Bone marrow (tissue), 2 donors: Measurements from ENCODE around the gene WDR35.

ENCODE experiments used
- DNase-seq, 2 donors: peaks; one replicate each; lab custom pipeline; 2025; lab: John Stamatoyannopoulos, UW

The WDR35 gene

GRCh38 chr2:19868701-19869580 is 121.0 kb downstream of the WDR35 start:
- DNase-seq = peak in 1 of 2 donors; percentile 12

GRCh38 chr2:19868224-19868623 is 121.7 kb downstream of the WDR35 start:
- no peak for DNase-seq

GRCh38 chr2:19866771-19867170 is 123.1 kb downstream of the WDR35 start:
- no peak for DNase-seq

GRCh38 chr2:19865151-19865550 is 124.8 kb downstream of the WDR35 start:
- no peak for DNase-seq

- no peak for DNase-seq
These were observed 125.5 kb downstream of the WDR35 start for GRCh38 chr2:19864381-19864780.

GRCh38 chr2:19863303-19864041 is 126.4 kb downstream of the WDR35 start:
- DNase-seq = peak; percentile 1 to 49

- DNase-seq = no peak
These were observed 128.1 kb downstream of the WDR35 start for GRCh38 chr2:19861813-19862212.
